ENCODE data around the gene PPM1G.

GRCh38 chr2:27350106-27350693, 59.2 kb downstream of the PPM1G start:
- no peak for TF ChIP-seq CTCF (conservative IDR thresholded peaks at IDR 0.05; ENCODE audit: low read depth, low read length)
- no peak for TF ChIP-seq EZH2 (IDR thresholded peaks at IDR 0.05; ENCODE audit: borderline replicate concordance, low read depth, low read length, poor library complexity, severe bottlenecking)

All from A673 (cell line).